ENCODE data around the gene CDK19. TPM values are rescaled to one million over a fixed set of nuclear protein-coding genes. Genes with fewer than 3 reads are reported as not detected.

Gene CDK19
- total and polyA plus RNA-seq, 2 of the 4 experiments (the other 2 are of a cell fraction) = 6.0 to 6.8 TPM

- no peak overlapping the region for H2BK5ac ChIP-seq (ENCODE audit: low read depth, low read length, poor library complexity, severe bottlenecking)
- 100% methylated on average over 2 of the region's 6 CpGs; no CpG with 5 or more reads in 1 of the 2 experiments for WGBS, 2 experiments (ENCODE audit: extremely low coverage in 2 of 2, insufficient read length in 1 of 2)
- no peak overlapping the region for H2BK120ac ChIP-seq (ENCODE audit: low read depth, low read length)
- no TSS peak for BruUV-seq (replicated peaks)
- H4K5ac ChIP-seq (ENCODE audit: low read depth, low read length) = no peak overlapping the region
- no peak overlapping the region for H2AK9ac ChIP-seq (replicated peaks; ENCODE audit: low read depth, low read length, poor library complexity)
- ATAC-seq (ENCODE audit: low read depth) = no peak
- no peak overlapping the region for H4K91ac ChIP-seq (ENCODE audit: insufficient read depth, low read depth, low read length)
- no peaks in the 10 kb centered on the region for H4K20me1 ChIP-seq (ENCODE audit: insufficient read depth, low read length)
- dilution Hi-C loops (cut with HindIII; ENCODE audit: low sequenced_read_pairs, unreplicated experiment) = no loop called here
- intact Hi-C loops (cut with micrococcal nuclease) = no loop called here
- no peak overlapping the region for H3K18ac ChIP-seq (ENCODE audit: low read depth, low read length)
- H3K27ac ChIP-seq (ENCODE audit: insufficient read depth, low read length) = no peak overlapping the region
- no peak overlapping the region for H3K4me3 ChIP-seq (ENCODE audit: insufficient read depth, low read depth, low read length)
- no peak for DNase-seq
- H3K27me3 ChIP-seq (ENCODE audit: control insufficient read depth, insufficient read depth, low read length) = no peaks in the 10 kb centered on the region
- H3K23ac ChIP-seq (ENCODE audit: low read depth, low read length) = no peak overlapping the region
- H2BK20ac ChIP-seq (ENCODE audit: low read depth, low read length) = no peak overlapping the region
- H2BK15ac ChIP-seq (ENCODE audit: low read depth, low read length) = no peak overlapping the region
- H3K79me1 ChIP-seq (ENCODE audit: low read depth in 1 of 2, low read length in 2 of 2) = no peaks in the 10 kb centered on the region
- CTCF ChIA-PET = no interaction called here
- no peak overlapping the region for H2AK5ac ChIP-seq (ENCODE audit: low read depth, low read length)
- TF ChIP-seq NFE2L2 (IDR thresholded peaks at IDR 0.05; ENCODE audit: low read depth, low read length) (no peak), USF2 (IDR thresholded peaks at IDR 0.05; ENCODE audit: low read depth, low read length) (no peak), FOS (IDR thresholded peaks at IDR 0.05; ENCODE audit: low read depth, low read length) (no peak), CHD1 (IDR thresholded peaks at IDR 0.05; ENCODE audit: low read depth, low read length) (no peak), CEBPB (IDR thresholded peaks at IDR 0.05; ENCODE audit: low read depth, low read length) (no peak), RCOR1 (IDR thresholded peaks at IDR 0.05; ENCODE audit: insufficient replicate concordance, low read length) (no peak), BHLHE40 (IDR thresholded peaks at IDR 0.05; ENCODE audit: low read depth, low read length) (no peak), RAD21 (IDR thresholded peaks at IDR 0.05; ENCODE audit: low read length) (no peak), MAFK (IDR thresholded peaks at IDR 0.05; ENCODE audit: low read depth, low read length) (no peak), CTCF (conservative IDR thresholded peaks at IDR 0.05; ENCODE audit: low read depth, low read length) (no peak), RFX5 (IDR thresholded peaks at IDR 0.05; ENCODE audit: low read depth, low read length) (no peak), MAZ (IDR thresholded peaks at IDR 0.05; ENCODE audit: borderline replicate concordance, low read depth, low read length) (no peak), MXI1 (IDR thresholded peaks at IDR 0.05; ENCODE audit: borderline replicate concordance, low read depth, low read length) (no peak), SMC3 (IDR thresholded peaks at IDR 0.05; ENCODE audit: low read depth, low read length) (no peak), ELK1 (IDR thresholded peaks at IDR 0.05; ENCODE audit: borderline replicate concordance, low read depth, low read length) (no peak), POLR2A (IDR thresholded peaks at IDR 0.05; ENCODE audit: low read depth, low read length) (no peak)
- peaks cover 2% of the 10 kb centered on the region for H3K4me1 ChIP-seq (ENCODE audit: control insufficient read depth, insufficient read depth, low read length)
- H3K4ac ChIP-seq (ENCODE audit: low read depth, low read length) = no peak overlapping the region
- no peaks in the 10 kb centered on the region for H3K36me3 ChIP-seq (ENCODE audit: control insufficient read depth, insufficient read depth, low read length)
- no peak overlapping the region for H4K8ac ChIP-seq (ENCODE audit: low read depth in 2 of 2, low read length in 2 of 2)
- H2AFZ ChIP-seq (replicated peaks; ENCODE audit: low read length, poor library complexity) = no peak overlapping the region
- H3K9me3 ChIP-seq (ENCODE audit: control insufficient read depth, insufficient read depth, low read length) = no peaks in the 10 kb centered on the region
- POLR2A ChIA-PET (ENCODE audit: unreplicated experiment) = no interaction called here
- no peak overlapping the region for H3K56ac ChIP-seq (ENCODE audit: extremely low read depth, insufficient read depth, low read length)
- no peak overlapping the region for H3K4me2 ChIP-seq (ENCODE audit: low read depth, low read length)
- no peak overlapping the region for H3K9ac ChIP-seq (ENCODE audit: low read depth, low read length)
- in situ Hi-C loops (cut with MboI; ENCODE audit: low sequenced_read_pairs) = no loop called here
- H3K14ac ChIP-seq (replicated peaks; ENCODE audit: low read depth, low read length) = no peak overlapping the region
- H3K9me1 ChIP-seq (ENCODE audit: insufficient read depth, low read length) = 0 out of 2 replicates have a peak, but pooled peaks cover under 1% of the 10 kb centered on the region
Observed at GRCh38 chr6:110831405-110831804, 16.1 kb upstream of the CDK19 start.

All from IMR-90 (cell line).